NB4 (cell line): ENCODE data around the gene UTP15.

Experiments
- MYC ChIP-seq: IDR thresholded peaks from 2 replicates; pipeline ENCODE4 v1.6.1; 2011; ENCODE audit warnings: low read depth, low read length
- POLR2A ChIP-seq: IDR thresholded peaks from 2 replicates; pipeline ENCODE4 v1.6.1; 2011; ENCODE audit warnings: mild to moderate bottlenecking; ENCODE audit not compliant: insufficient read length; ENCODE audit errors: extremely low read depth
- TF ChIP-seq, protein P1 (sequence below): IDR thresholded peaks from one replicate; pipeline ENCODE4 v1.5.1; 2012; ENCODE audit warnings: low read depth, low read length
- TF ChIP-seq, protein P2 (sequence below): IDR thresholded peaks from 2 replicates; pipeline ENCODE4 v1.6.1; 2011; ENCODE audit warnings: low read depth, low read length

DNA sequence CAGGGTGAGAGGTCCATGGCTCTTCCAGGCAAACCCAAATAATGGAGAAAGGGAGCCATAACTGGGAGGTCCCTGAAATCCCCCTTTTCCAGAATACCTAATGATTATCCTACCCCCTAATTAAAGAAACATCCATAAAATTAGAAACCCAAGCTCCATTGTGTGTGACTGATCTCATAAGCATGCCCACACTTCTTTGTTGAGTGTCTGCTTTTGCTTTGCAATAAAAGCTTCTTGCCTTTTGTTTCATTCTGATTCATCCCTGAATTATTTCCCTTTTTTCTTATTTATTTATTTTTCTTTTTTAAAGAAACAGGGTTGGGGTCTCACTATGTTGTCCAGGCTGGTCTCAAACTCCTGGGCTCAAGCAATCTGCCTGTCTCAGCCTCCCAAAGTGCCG lies 34.2 kb upstream of the UTP15 start:
- TF ChIP-seq, protein P1, sequence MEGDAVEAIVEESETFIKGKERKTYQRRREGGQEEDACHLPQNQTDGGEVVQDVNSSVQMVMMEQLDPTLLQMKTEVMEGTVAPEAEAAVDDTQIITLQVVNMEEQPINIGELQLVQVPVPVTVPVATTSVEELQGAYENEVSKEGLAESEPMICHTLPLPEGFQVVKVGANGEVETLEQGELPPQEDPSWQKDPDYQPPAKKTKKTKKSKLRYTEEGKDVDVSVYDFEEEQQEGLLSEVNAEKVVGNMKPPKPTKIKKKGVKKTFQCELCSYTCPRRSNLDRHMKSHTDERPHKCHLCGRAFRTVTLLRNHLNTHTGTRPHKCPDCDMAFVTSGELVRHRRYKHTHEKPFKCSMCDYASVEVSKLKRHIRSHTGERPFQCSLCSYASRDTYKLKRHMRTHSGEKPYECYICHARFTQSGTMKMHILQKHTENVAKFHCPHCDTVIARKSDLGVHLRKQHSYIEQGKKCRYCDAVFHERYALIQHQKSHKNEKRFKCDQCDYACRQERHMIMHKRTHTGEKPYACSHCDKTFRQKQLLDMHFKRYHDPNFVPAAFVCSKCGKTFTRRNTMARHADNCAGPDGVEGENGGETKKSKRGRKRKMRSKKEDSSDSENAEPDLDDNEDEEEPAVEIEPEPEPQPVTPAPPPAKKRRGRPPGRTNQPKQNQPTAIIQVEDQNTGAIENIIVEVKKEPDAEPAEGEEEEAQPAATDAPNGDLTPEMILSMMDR = no peak
- TF ChIP-seq POLR2A (no peak), MYC (no peak)
- TF ChIP-seq, protein P2, sequence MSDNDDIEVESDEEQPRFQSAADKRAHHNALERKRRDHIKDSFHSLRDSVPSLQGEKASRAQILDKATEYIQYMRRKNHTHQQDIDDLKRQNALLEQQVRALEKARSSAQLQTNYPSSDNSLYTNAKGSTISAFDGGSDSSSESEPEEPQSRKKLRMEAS = no peak
